ENCODE data around the gene NOMO2.
"Not testable (repeated sequence)": the region's sequence is repeated elsewhere in the genome, so short reads cannot be mapped to it uniquely, and the experiment has no call there.

Gene NOMO2

DNA sequence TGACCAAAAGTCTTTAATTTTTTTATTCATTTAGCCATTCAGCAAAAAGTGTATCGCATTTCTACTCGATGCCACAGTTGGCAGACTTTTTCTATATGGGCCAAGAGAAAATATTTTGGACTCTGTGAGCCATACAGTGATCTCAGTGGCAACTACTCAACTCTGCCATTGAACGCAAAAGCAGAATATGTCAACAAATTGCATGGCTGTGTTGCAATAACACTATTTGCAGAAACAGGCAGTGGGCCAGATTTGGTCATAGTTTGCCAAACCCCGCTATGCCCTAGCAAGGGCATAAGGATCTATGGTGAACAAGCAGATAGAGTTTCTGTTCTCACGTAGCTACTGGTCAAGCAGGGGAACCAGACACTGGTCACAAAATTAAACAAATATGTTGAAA, 18.5 kb upstream of the NOMO2 start:
- H4K8ac ChIP-seq (ENCODE audit: low read depth, low read length); H3K36me3 ChIP-seq (ENCODE audit: control insufficient read depth, insufficient read depth, low read length); H3K79me1 ChIP-seq (ENCODE audit: low read length); H4K5ac ChIP-seq (ENCODE audit: low read length); H2AK5ac ChIP-seq (ENCODE audit: low read length); H3K27ac ChIP-seq (ENCODE audit: low read depth, low read length); H3K27me3 ChIP-seq (ENCODE audit: insufficient read depth, low read length, poor library complexity); H3K79me2 ChIP-seq (ENCODE audit: control insufficient read depth, insufficient read depth, low read length); H3K4me3 ChIP-seq (ENCODE audit: low read length); H2BK15ac ChIP-seq (replicated peaks; ENCODE audit: low read depth); H3K4ac ChIP-seq (ENCODE audit: low read depth, low read length); H3K9ac ChIP-seq (ENCODE audit: low read length); DNase-seq; H3K56ac ChIP-seq (ENCODE audit: low read length); H2BK5ac ChIP-seq (ENCODE audit: low read length); H3K23ac ChIP-seq (ENCODE audit: low read length); H3K18ac ChIP-seq (ENCODE audit: low read length); H2BK120ac ChIP-seq (ENCODE audit: low read depth, low read length); H3K4me1 ChIP-seq (ENCODE audit: control insufficient read depth, low read depth, low read length); H3K4me2 ChIP-seq (ENCODE audit: low read length): not testable (repeated sequence)
- no CpG with 5 or more reads among the region's 5 CpGs for WGBS (ENCODE audit: extremely low coverage, insufficient coverage, low lambda C conversion rate)

DNA sequence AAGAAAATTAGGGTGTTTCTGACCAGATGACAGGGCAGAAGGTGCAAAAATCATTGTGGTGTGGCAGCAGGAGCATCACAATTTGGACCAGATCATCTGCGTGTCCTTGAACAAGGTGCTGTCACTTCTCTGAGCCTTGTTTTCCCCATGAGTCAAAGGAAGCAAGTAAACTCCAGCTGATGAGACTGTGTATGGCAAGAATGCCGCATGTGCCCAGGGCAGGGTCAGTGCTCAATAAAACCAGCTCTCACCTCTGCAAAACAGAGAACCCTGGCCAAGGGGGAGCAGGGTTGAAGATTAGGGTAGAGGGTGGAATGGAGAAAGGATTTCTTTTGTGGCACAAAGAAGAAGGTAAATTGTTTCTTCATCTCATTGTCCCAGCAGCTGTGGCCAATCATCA, 17.4 kb upstream of the NOMO2 start:
- H3K56ac ChIP-seq (ENCODE audit: low read length); H3K4me2 ChIP-seq (ENCODE audit: low read length); H3K79me2 ChIP-seq (ENCODE audit: control insufficient read depth, insufficient read depth, low read length); H4K8ac ChIP-seq (ENCODE audit: low read depth, low read length); H3K27me3 ChIP-seq (ENCODE audit: insufficient read depth, low read length, poor library complexity); H2BK15ac ChIP-seq (replicated peaks; ENCODE audit: low read depth); H3K27ac ChIP-seq (ENCODE audit: low read depth, low read length); H2AK5ac ChIP-seq (ENCODE audit: low read length); H3K4me3 ChIP-seq (ENCODE audit: low read length); H4K5ac ChIP-seq (ENCODE audit: low read length); H3K9ac ChIP-seq (ENCODE audit: low read length); H3K4ac ChIP-seq (ENCODE audit: low read depth, low read length); DNase-seq; H3K79me1 ChIP-seq (ENCODE audit: low read length); H3K18ac ChIP-seq (ENCODE audit: low read length); H3K23ac ChIP-seq (ENCODE audit: low read length); H2BK5ac ChIP-seq (ENCODE audit: low read length); H3K36me3 ChIP-seq (ENCODE audit: control insufficient read depth, insufficient read depth, low read length); H2BK120ac ChIP-seq (ENCODE audit: low read depth, low read length); H3K4me1 ChIP-seq (ENCODE audit: control insufficient read depth, low read depth, low read length): not testable (repeated sequence)
- WGBS (ENCODE audit: extremely low coverage, insufficient coverage, low lambda C conversion rate), result no CpG with 5 or more reads among the region's 2 CpGs

GRCh38 chr16:18577942-18578341, 16.0 kb upstream of the NOMO2 start:
- not testable (repeated sequence) for H2BK120ac ChIP-seq (ENCODE audit: low read depth, low read length); DNase-seq; H2BK15ac ChIP-seq (replicated peaks; ENCODE audit: low read depth); H3K36me3 ChIP-seq (ENCODE audit: control insufficient read depth, insufficient read depth, low read length); H3K9ac ChIP-seq (ENCODE audit: low read length); H3K23ac ChIP-seq (ENCODE audit: low read length); H4K5ac ChIP-seq (ENCODE audit: low read length); H3K4me3 ChIP-seq (ENCODE audit: low read length); H3K27ac ChIP-seq (ENCODE audit: low read depth, low read length); H3K4ac ChIP-seq (ENCODE audit: low read depth, low read length); H3K4me1 ChIP-seq (ENCODE audit: control insufficient read depth, low read depth, low read length); H3K27me3 ChIP-seq (ENCODE audit: insufficient read depth, low read length, poor library complexity); H3K18ac ChIP-seq (ENCODE audit: low read length); H3K79me1 ChIP-seq (ENCODE audit: low read length); H3K4me2 ChIP-seq (ENCODE audit: low read length); H3K56ac ChIP-seq (ENCODE audit: low read length); H3K79me2 ChIP-seq (ENCODE audit: control insufficient read depth, insufficient read depth, low read length); H2AK5ac ChIP-seq (ENCODE audit: low read length); H2BK5ac ChIP-seq (ENCODE audit: low read length); H4K8ac ChIP-seq (ENCODE audit: low read depth, low read length)
- no CpG with 5 or more reads among the region's 1 CpG for WGBS (ENCODE audit: extremely low coverage, insufficient coverage, low lambda C conversion rate)

GRCh38 chr16:18575945-18576344, 14.0 kb upstream of the NOMO2 start:
- H4K5ac ChIP-seq (ENCODE audit: low read length); H4K8ac ChIP-seq (ENCODE audit: low read depth, low read length); H3K56ac ChIP-seq (ENCODE audit: low read length); H2BK120ac ChIP-seq (ENCODE audit: low read depth, low read length); H3K4ac ChIP-seq (ENCODE audit: low read depth, low read length); H3K23ac ChIP-seq (ENCODE audit: low read length); H3K27me3 ChIP-seq (ENCODE audit: insufficient read depth, low read length, poor library complexity); H2BK15ac ChIP-seq (replicated peaks; ENCODE audit: low read depth); DNase-seq; H3K79me1 ChIP-seq (ENCODE audit: low read length); H3K4me1 ChIP-seq (ENCODE audit: control insufficient read depth, low read depth, low read length); H2BK5ac ChIP-seq (ENCODE audit: low read length); H3K4me3 ChIP-seq (ENCODE audit: low read length); H3K18ac ChIP-seq (ENCODE audit: low read length); H3K4me2 ChIP-seq (ENCODE audit: low read length); H3K9ac ChIP-seq (ENCODE audit: low read length); H2AK5ac ChIP-seq (ENCODE audit: low read length); H3K79me2 ChIP-seq (ENCODE audit: control insufficient read depth, insufficient read depth, low read length); H3K27ac ChIP-seq (ENCODE audit: low read depth, low read length); H3K36me3 ChIP-seq (ENCODE audit: control insufficient read depth, insufficient read depth, low read length): not testable (repeated sequence)
- WGBS (ENCODE audit: extremely low coverage, insufficient coverage, low lambda C conversion rate), result no CpG with 5 or more reads among the region's 2 CpGs

DNA sequence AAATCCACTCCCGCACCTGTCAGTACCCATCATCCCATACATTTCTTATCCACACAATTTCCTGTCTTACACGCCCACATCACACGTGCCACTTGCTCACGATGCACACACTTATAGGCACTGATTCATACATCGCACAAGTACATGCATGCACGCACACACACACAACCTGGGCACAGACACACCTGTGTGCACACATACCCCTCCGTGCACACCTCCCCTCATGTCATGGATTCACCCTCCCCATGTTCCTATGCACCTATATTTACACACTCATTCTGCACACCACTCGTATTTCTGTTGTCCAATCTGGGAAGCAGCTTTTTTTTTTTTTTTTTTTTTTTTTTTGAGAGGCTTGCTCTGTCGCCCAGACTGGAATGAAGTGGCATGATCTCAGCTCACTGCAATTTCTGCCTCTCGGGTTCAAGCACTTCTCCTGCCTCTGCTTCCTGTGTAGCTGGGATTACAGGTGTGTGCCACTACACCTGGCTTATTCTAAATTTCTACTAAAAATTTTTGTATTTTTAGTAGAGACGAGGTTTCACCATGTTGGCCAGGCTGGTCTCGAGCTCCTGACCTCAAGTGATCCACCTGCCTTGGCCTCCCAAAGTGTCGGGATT, 13.5 kb upstream of the NOMO2 start:
- H4K8ac ChIP-seq (ENCODE audit: low read depth, low read length); H3K56ac ChIP-seq (ENCODE audit: low read length); H3K4me2 ChIP-seq (ENCODE audit: low read length); H3K18ac ChIP-seq (ENCODE audit: low read length); H3K4me1 ChIP-seq (ENCODE audit: control insufficient read depth, low read depth, low read length); H3K23ac ChIP-seq (ENCODE audit: low read length); H3K36me3 ChIP-seq (ENCODE audit: control insufficient read depth, insufficient read depth, low read length); H2BK15ac ChIP-seq (replicated peaks; ENCODE audit: low read depth); H3K27me3 ChIP-seq (ENCODE audit: insufficient read depth, low read length, poor library complexity); H2BK5ac ChIP-seq (ENCODE audit: low read length); H2BK120ac ChIP-seq (ENCODE audit: low read depth, low read length); H3K79me2 ChIP-seq (ENCODE audit: control insufficient read depth, insufficient read depth, low read length); H3K9ac ChIP-seq (ENCODE audit: low read length); H3K27ac ChIP-seq (ENCODE audit: low read depth, low read length); DNase-seq; H4K5ac ChIP-seq (ENCODE audit: low read length); H2AK5ac ChIP-seq (ENCODE audit: low read length); H3K4me3 ChIP-seq (ENCODE audit: low read length); H3K4ac ChIP-seq (ENCODE audit: low read depth, low read length); H3K79me1 ChIP-seq (ENCODE audit: low read length): not testable (repeated sequence)
- 100% methylated on average over 3 of the region's 13 CpGs for WGBS (ENCODE audit: extremely low coverage, insufficient coverage, low lambda C conversion rate)

DNA sequence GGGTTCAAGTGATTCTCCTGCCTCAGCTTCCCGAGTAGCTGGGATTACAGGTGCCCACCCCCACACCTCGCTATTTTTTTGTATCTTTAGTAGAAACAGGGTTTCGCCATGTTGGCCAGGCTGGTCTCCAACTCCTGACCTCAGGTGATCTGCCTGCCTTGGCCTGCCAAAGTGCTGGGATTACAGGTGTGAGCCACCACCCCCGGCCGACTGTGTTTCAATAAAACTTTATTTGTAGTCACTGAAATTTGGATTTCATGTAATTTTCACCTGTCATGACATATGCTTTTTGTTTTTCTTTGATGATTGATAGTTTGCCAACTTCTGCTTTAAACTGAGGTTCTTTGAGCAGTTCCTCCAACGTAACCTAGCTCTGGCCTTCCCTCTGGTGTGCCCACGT, 12.0 kb upstream of the NOMO2 start:
- DNase-seq; H3K18ac ChIP-seq (ENCODE audit: low read length); H3K9ac ChIP-seq (ENCODE audit: low read length); H3K4me1 ChIP-seq (ENCODE audit: control insufficient read depth, low read depth, low read length); H3K27me3 ChIP-seq (ENCODE audit: insufficient read depth, low read length, poor library complexity); H3K4ac ChIP-seq (ENCODE audit: low read depth, low read length); H2BK120ac ChIP-seq (ENCODE audit: low read depth, low read length); H2AK5ac ChIP-seq (ENCODE audit: low read length); H3K36me3 ChIP-seq (ENCODE audit: control insufficient read depth, insufficient read depth, low read length); H3K4me2 ChIP-seq (ENCODE audit: low read length); H2BK5ac ChIP-seq (ENCODE audit: low read length); H2BK15ac ChIP-seq (replicated peaks; ENCODE audit: low read depth); H3K23ac ChIP-seq (ENCODE audit: low read length); H4K5ac ChIP-seq (ENCODE audit: low read length); H3K56ac ChIP-seq (ENCODE audit: low read length); H3K27ac ChIP-seq (ENCODE audit: low read depth, low read length); H4K8ac ChIP-seq (ENCODE audit: low read depth, low read length); H3K79me1 ChIP-seq (ENCODE audit: low read length); H3K79me2 ChIP-seq (ENCODE audit: control insufficient read depth, insufficient read depth, low read length); H3K4me3 ChIP-seq (ENCODE audit: low read length): not testable (repeated sequence)
- WGBS (ENCODE audit: extremely low coverage, insufficient coverage, low lambda C conversion rate), result no CpG with 5 or more reads among the region's 7 CpGs
